ENCODE results near the gene BOK.

BOK gene

DNA sequence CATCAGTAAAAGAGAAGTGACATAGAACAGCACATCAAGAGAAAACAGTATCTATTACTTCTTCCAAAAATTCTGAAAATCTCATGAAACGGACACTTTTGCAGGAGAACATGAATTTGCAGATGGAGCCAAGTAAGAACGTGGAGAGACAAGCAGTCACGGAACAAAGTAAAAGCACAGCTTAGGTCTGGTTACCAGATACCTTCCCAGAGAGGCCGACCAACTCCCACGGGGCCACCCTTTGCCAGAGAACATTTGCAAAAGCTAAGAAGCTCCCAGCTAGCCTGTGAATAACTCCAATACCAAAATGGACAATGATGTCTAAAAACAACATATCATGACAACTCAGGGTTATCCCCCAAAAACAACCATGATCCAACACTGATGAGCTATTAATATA is 39.5 kb downstream of the BOK start:
- DNase-seq (ENCODE audit: low spot score) (no peak), FAIRE-seq (no peak)

DNA sequence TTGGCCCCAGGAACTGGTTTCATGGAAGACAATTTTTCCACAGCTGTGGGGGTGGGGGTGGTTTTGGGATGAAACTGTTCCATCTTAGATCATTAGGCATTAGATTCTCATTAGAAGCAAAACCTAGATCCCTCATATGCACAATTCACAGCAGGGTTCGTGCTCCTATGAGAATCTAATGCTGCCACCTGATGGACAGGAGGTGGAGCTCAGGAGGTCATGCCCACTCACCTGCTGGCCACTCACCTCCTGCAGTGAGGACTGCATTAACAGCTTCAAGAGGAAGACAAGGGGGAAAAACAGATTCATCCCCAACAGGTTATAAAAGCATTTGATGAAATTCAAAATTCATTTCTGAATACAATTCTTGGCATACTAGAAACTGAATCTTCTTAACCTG is 39.9 kb downstream of the BOK start:
- no peak for DNase-seq (ENCODE audit: low spot score)

DNA sequence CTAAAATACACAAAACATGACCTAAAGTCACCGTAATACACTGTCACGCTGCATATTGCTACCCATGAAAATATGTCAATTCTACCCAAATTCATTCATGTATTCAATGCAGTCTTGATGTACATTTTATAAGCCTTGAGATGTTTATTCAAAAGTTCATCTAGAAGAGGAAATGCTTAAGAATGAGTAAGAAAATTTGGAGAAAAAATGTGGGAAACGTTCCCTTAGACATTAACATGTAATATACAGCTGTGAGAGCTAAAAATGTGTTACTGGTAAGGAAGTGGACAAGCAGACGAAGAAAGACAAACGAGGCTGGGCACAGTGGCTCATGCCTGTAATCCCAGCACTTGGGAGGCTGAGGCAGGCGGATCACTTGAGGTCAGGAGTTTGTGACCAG is 41.1 kb downstream of the BOK start:
- FAIRE-seq = no peak
- DNase-seq (ENCODE audit: low spot score) = no peak

More for the DNA sequence above, 39.9 kb downstream of the BOK start:
- peak; percentile 56 for FAIRE-seq

DNA sequence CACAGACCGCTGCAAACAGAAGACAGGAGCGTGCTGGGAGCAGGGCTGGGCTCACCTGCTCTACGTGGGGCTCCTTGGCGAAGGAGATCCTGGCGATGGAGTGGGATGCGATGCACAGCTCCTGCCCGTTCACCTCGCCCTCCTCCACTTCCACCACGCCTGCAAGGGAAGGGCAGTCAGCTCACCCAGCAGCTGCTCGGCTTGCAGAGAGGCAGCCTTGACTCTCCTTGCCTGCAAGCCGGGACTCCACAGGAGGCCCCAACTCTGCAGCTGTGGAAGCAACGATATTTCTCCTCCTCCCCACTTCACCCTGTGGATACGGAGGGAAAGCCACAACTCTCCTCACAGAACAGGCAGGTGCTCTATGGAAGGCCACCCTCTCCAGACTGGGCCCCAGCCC is 43.3 kb downstream of the BOK start:
- FAIRE-seq (no peak), DNase-seq (ENCODE audit: low spot score) (no peak)

GRCh38 chr2:241602720-241603119 is 44.2 kb downstream of the BOK start:
- DNase-seq (ENCODE audit: low spot score) (no peak), FAIRE-seq (no peak)

- FAIRE-seq = no peak
- DNase-seq (ENCODE audit: low spot score) = no peak
These were observed 45.1 kb downstream of the BOK start for GRCh38 chr2:241603686-241604085.

DNA sequence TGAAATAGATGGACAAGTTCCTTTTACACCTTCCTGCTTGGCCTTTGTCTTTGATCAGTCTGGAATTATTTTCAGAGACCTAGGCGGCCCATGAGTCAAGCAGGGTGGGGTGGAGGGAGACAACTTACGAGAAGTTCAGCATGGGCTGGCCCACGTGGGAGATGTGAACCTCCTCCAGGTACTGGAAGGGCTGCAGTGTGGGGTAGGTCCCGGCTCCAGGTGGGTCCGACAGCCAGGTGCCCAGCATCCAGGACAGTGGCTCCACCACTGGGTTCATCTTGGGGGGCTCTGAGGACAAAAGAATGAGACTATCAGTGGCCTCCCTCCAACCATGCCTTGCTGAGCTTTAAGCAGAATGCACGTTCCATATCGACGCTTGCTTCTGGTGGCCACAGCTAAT is 47.6 kb downstream of the BOK start:
- DNase-seq (ENCODE audit: low spot score) = no peak

DNA sequence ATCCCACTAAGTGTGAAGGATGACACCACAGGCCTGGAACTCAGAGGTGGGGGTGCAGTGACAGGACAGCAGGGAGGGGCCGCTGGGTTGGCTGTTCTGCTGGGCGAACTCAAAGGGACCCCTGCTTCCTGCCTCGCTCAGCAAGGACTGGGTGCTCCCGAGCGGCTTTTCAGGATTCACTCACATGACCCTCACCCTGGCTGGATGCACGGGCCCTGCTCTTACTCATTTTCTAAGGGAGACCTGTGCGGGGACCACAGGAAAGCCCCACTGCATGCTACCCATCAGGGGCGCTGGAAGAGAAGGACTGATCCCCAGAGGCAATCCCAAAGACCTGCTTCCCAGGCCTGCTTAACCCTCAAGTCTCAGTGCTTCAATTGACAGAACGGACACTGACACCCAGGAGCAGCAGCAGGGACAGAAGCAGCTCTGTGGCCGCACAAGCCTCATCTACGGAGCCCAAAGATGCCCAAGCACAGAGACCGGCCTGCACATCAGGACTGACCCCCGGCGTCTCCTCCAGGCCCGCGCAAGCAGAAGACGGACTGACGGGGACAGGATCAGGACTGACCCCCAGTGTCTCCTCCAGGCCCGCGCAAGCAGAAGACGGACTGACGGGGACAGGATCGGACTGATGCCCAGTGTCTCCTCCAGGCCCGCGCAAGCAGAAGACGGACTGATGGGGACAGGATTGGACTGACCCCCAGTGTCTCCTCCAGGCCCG is 48.8 kb downstream of the BOK start:
- no peak for DNase-seq (ENCODE audit: low spot score)
- FAIRE-seq = no peak

More for the DNA sequence above, 47.6 kb downstream of the BOK start:
- FAIRE-seq = no peak

GRCh38 chr2:241608881-241609280 is 50.3 kb downstream of the BOK start:
- no peak for FAIRE-seq
- DNase-seq (ENCODE audit: low spot score) = no peak

DNA sequence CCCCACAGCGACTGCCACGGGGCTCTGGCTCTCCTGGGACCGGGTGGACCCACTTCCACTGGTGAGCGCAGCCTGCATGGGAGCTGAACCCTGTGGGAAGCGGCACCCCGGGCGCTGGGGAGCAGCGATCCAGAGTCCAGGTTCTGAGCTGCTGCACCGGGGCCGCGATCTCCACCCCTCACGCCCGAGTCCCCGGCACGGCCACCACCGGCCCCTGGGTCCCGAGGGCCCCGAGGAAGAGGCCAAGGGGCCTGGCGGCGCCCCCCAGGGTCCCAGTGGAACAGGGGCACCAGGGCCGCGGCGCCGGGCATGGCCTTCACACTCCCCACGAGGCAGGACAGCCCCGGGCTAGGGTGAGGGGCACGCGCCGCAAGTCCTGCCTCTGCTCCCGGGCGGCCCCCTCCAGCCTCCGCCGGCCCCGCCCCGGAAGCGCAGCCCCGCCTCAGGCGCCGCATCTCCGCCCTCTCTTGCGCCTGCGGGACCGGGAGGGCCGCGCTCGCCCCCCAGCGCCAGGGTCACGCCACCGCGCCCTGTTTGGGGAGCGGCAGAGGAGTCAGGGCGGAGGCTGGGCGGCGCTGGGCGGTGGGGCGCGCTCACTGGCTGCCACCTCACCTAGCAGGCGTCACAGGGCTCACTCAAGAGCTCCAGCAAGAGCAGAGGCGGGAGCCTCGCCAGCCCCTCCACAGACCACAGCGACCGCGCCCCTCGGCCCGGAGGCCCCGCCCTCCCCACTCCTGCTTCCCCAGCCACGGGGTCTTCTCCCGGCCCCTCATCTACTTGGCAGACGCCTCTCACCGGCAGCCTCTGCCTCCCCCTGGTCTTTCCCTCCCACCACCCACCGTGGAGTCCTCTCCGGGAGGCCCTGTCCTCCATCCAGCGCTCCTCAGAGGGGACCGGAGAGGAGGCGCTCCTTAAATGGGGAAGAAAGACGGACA is 51.6 kb downstream of the BOK start:
- no peak for DNase-seq (ENCODE audit: low spot score)
- FAIRE-seq = no peak

- FAIRE-seq (no peak), DNase-seq (ENCODE audit: low spot score) (no peak)
These were observed 52.5 kb downstream of the BOK start for GRCh38 chr2:241611062-241611461.

DNA sequence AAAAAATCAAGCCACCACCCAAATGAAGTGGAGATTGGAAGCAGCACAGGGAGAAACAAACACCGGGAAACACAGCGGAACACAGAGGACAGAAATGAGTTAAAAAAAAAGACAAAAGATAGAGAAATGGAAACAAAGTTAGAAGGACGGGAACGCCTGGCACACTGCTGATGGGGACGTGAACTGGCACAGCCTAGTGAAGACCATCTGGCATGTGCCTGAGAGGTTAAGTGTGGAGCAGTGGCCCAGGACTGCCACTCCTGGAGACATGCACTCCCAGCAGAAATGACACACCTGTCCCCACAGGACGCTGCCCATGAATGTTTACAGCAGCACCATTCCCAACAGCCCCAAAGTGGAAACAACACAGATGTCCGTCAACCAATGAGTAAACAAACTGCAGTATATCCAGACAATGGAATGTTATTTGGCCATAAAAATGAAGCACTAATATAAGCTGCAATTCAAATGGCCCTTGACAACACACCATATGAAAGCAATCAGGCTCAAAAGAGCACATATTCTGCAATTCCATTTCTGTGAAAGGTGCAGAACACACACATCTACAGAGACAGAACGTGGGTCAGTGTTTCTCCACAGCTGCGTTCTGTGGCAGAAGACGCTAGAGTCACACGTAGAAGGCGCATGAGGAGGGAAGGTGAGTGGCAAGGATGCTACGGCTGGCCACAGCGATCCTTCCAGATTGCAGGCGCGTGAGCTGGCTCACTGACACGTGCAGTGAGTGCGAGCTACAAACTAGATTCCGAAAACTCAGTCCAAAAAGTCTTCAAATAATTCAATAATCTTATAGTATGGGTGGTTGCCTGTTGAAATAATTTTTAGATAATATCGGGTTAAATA is 53.8 kb downstream of the BOK start:
- no peak for FAIRE-seq
- no peak for DNase-seq (ENCODE audit: low spot score)

GRCh38 chr2:241613017-241613780 is 54.7 kb downstream of the BOK start:
- DNase-seq (ENCODE audit: low spot score) (no peak), FAIRE-seq (no peak)

DNA sequence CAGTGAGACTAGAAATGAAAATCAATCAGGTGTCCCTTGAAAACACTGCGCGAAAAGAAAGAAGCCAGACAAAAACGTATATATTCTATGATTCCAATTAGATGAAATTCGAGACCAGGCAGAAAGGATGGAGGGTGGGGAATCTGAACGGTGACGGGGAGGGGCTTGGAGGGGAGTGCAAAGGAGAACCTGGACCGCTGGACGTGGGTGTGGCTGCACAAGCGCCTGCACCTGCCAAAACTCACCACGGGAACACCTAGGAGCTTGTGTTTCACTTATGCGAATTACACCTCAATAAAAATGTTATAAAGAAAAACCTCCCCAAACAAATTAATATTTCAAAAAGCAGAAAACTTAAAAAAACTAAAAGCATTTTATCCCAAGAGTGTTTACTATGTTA is 56.5 kb downstream of the BOK start:
- no peak for FAIRE-seq
- DNase-seq (ENCODE audit: low spot score) = no peak

DNA sequence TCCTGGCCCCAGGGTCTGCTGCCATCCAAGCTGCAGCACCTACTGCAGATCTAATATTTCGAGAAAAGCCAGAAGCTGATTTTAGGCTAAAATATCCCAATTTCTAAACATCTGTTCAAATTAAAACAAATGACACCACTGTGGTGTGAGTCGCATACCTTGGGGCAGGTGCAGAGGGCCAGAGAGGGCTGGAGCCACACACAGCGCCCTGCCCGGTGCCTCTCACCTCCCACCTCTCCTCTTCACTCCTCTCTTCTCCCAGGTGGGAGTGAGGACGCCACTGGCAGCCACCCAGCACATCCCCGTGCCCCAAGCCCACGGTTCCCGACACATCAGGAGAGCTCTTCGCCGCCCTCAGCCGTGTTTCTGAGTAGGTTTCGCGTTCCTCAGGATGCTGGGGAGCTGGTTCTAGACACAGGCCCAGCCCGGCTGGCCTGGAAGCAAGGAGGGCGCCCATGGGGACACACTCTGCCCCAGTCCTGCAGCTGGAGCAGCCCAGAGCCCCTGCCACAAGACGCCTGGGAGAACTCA is 57.0 kb downstream of the BOK start:
- no peak for FAIRE-seq
- DNase-seq (ENCODE audit: low spot score) = no peak

DNA sequence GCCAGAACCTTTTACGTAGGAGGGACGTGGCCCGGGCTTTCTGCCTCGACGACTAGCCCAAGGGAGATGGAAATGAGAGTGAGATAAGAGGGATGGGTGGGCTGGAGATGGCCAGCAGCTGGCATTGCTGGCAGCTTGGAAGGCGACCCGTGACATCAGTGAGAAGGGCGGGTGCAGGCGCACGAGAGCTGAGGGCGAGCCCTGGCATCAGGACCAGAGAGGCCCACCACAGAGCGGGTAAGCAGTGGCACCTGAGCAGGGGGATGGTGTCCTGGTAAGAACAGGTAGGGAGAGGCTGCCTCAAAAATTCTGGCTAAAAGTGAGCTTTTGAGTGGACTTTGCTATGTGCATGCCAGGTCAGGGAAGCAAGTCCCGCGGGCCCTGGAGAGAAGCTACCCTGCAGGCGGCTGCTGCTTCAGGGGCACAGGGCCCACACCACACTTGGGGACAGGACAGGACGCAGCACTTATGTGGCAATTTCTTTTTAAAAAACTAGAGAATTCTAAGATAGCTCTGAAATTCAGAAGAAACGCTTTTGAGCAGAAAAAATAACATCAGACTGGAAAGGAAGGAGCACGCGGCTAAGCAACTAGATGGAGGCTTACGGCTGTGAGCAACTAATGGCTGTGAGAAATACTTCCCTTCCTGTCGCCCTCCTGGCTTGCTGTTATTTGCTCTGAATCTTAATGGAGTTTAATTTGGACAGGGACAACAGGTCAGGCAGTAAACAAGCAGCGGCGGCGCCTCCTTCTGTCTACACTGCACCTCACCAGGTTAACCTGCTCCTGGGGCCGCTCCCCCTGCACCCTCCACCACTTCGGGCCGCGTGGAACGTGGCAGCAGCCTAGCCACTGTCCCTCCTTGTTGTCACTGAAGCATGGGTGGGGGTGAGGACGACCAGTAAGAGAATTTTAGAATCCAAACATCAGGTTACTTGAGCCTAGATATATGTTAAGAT is 57.9 kb downstream of the BOK start:
- DNase-seq (ENCODE audit: low spot score) (no peak), FAIRE-seq (no peak)

GRCh38 chr2:241617431-241618154 is 59.0 kb downstream of the BOK start:
- DNase-seq (ENCODE audit: low spot score) (no peak), FAIRE-seq (no peak)

DNA sequence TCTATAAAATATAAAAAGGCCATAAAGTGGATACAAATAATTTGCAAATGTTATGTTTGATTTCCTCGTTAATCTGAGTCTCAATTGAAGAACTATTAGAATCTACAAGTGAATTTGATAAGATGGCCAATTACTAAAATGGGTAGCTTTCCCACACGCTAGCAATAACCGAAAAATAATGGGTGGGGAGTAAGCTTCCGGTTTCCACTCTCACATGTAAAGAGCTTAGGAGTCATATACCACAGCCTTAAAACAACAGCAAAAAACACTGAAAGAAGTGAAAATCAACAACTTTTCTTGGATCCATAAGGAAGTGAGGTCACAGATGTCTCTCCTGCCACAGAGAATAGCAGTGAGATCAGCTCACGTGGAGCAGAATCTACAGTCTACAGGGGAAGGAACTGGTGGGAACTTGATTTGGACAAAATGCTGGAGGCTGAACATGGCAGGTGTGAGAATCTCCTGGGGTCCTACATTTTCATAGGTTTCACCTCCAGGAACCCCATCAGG is 59.8 kb downstream of the BOK start:
- FAIRE-seq (no peak), DNase-seq (ENCODE audit: low spot score) (no peak)

DNA sequence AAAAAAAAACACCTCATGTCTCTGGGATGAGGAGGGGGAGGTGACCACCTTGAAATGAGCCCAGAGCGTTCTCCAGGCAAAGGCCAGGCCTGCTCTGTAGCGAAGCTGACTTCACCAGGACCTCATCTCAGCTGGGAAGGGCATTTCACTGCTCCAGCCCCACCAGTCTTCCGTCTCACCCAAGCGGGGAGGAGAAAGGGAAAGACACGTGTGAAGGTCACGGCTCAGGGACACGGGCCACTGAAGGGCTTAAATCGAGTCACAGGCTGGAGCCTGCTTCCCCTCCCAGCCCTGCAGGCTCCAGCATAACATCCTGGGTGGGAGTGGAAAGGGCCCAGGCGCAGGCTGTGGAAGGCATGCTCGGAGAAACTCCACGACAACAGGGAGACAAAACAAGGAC is 60.3 kb downstream of the BOK start:
- no peak for FAIRE-seq
- no peak for DNase-seq (ENCODE audit: low spot score)
